ENCODE measurements around the gene USP4.

The USP4 gene

GRCh38 chr3:49294343-49294742, 45.5 kb downstream of the USP4 start:
- DNase-seq: no peak

GRCh38 chr3:49283997-49284396, 55.9 kb downstream of the USP4 start:
- DNase-seq: no peak

GRCh38 chr3:49279376-49279775, 60.5 kb downstream of the USP4 start:
- no peak for DNase-seq

GRCh38 chr3:49278548-49278947, 61.3 kb downstream of the USP4 start:
- no peak for DNase-seq

GRCh38 chr3:49277383-49277775, 62.5 kb downstream of the USP4 start:
- DNase-seq: no peak

GRCh38 chr3:49276475-49277382, 63.1 kb downstream of the USP4 start, which contains the start of gene C3orf62:
TSS of gene C3orf62 (minus strand) at chr3:49277232. CDS start at chr3:49276872, 360 bp downstream.
- DNase-seq: peak; percentile 78

GRCh38 chr3:49273825-49274532, 65.9 kb downstream of the USP4 start:
- no peak for DNase-seq

GRCh38 chr3:49271047-49271446, 68.8 kb downstream of the USP4 start:
- no peak for DNase-seq

- DNase-seq: no peak
Observed at GRCh38 chr3:49270156-49270500, 69.7 kb downstream of the USP4 start.

GRCh38 chr3:49269443-49270155, 70.3 kb downstream of the USP4 start:
- no peak for DNase-seq

GRCh38 chr3:49266410-49267095, 73.3 kb downstream of the USP4 start:
- no peak for DNase-seq

- no peak for DNase-seq
Observed at GRCh38 chr3:49265661-49266386, 74.0 kb downstream of the USP4 start.

GRCh38 chr3:49263159-49263889, 76.5 kb downstream of the USP4 start:
- no peak for DNase-seq

GRCh38 chr3:49260806-49261324, 79.0 kb downstream of the USP4 start:
- DNase-seq: no peak

- no peak for DNase-seq
Observed at GRCh38 chr3:49257187-49257586, 82.7 kb downstream of the USP4 start.

- no peak for DNase-seq
Observed at GRCh38 chr3:49255718-49256511, 83.9 kb downstream of the USP4 start.

GRCh38 chr3:49255112-49255511, 84.7 kb downstream of the USP4 start:
- no peak for DNase-seq

- DNase-seq: no peak
Observed at GRCh38 chr3:49253512-49253911, 86.3 kb downstream of the USP4 start.

- DNase-seq: no peak
Observed at GRCh38 chr3:49248840-49249227, 91.0 kb downstream of the USP4 start.

GRCh38 chr3:49244581-49245205, 95.2 kb downstream of the USP4 start:
- DNase-seq: no peak
